Suprapubic skin (tissue), 4 donors: ENCODE measurements around the gene ZFR2.

Experiments used
- POLR2A ChIP-seq, 2 donors: fragments of 450-650 bp; IDR thresholded peaks; one replicate each; pipeline ENCODE4 v1.6.1; 2017; ENCODE audit warnings: antibody characterized with exemption in 2 of 2, mild to moderate bottlenecking in 2 of 2, moderate library complexity in 2 of 2
- POLR2AphosphoS5 ChIP-seq, 3 donors: sonication (generic); formaldehyde crosslinking; IDR thresholded peaks; one replicate each; pipeline ENCODE4 v1.6.1; 2017; ENCODE audit warnings: antibody characterized with exemption in 3 of 3
- TF ChIP-seq, protein P1 (sequence below), 2 donors: fragments of 200-600 bp in 1 of 2; fragments of 450-650 bp in 1 of 2; sonication (generic) in 1 of 2; IDR thresholded peaks; one replicate each; pipeline ENCODE4 v1.5.1; 2016 to 2019; ENCODE audit warnings: antibody characterized with exemption in 2 of 2, mild to moderate bottlenecking in 1 of 2, moderate library complexity in 1 of 2

DNA sequence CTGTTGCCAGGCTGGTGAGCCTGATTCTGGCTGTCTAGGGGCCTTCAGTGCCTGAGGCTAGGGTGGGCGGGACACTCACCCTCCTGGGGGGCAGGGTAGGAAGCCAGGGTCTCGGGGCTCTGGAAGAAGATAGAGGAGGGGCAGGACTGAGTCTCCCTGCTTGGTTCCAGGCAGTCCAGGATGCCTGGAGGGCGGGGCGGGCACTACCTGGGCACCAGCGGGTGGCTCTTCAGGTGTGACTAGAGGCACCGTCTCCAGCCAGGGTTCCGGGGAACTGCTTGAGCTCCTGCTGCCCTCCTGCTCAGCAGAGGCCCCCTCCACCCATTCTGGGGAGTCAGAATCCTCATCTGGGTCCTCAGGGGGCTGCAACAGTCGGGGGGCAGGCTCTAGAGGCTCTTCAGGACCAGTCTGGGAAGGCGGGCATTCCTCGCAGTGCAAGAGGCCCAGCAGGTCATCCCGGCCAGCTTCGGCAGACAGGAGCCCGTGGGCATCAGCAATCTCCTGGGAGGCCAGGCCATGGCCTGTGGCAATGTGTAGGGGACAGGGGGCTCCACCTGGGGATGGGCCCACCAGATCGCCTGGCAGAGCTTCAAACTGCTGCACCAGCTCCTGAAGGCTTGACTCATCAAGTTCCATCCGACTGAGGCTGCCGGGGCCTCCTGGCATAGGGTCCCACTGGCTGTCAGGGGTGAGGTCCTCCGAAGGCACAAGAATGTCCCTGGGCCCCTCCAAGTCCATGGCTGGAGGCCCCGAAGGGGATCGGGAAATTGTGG lies 109.2 kb downstream of the ZFR2 start:
- TF ChIP-seq POLR2A (IDR thresholded peaks at IDR 0.05) = no peak
- TF ChIP-seq, protein P1, sequence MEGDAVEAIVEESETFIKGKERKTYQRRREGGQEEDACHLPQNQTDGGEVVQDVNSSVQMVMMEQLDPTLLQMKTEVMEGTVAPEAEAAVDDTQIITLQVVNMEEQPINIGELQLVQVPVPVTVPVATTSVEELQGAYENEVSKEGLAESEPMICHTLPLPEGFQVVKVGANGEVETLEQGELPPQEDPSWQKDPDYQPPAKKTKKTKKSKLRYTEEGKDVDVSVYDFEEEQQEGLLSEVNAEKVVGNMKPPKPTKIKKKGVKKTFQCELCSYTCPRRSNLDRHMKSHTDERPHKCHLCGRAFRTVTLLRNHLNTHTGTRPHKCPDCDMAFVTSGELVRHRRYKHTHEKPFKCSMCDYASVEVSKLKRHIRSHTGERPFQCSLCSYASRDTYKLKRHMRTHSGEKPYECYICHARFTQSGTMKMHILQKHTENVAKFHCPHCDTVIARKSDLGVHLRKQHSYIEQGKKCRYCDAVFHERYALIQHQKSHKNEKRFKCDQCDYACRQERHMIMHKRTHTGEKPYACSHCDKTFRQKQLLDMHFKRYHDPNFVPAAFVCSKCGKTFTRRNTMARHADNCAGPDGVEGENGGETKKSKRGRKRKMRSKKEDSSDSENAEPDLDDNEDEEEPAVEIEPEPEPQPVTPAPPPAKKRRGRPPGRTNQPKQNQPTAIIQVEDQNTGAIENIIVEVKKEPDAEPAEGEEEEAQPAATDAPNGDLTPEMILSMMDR (IDR thresholded peaks at IDR 0.05) = no peak
- no peak for TF ChIP-seq POLR2AphosphoS5 (IDR thresholded peaks at IDR 0.05)
